H4 (cell line): ENCODE data around the gene MYCBPAP. TPM values are rescaled to one million over a fixed set of nuclear protein-coding genes. Genes with fewer than 3 reads are reported as not detected.

Source experiments
- DNase-seq: peaks from one replicate; pipeline ENCODE4 v3.0.0-alpha.2; 2015; ENCODE audit warnings: low spot score
- total RNA-seq: library from RNA; depleted of rRNA; stranded (reverse); fragments of >200 nt; shearing (Covaris generic); gene quantifications from 2 replicates; pipeline ENCODE4 v1.2.3, GENCODE V29; 2014

The MYCBPAP gene
- total RNA-seq, 1 experiment from 2014 or later: not detected

GRCh38 chr17:50487213-50488096, 20.8 kb upstream of the MYCBPAP start:
- DNase-seq: no peak

- DNase-seq: no peak
These were observed 19.4 kb upstream of the MYCBPAP start for GRCh38 chr17:50488880-50489279.

GRCh38 chr17:50491505-50491904, 16.7 kb upstream of the MYCBPAP start:
- DNase-seq: no peak

GRCh38 chr17:50492214-50492613, 16.0 kb upstream of the MYCBPAP start:
- DNase-seq: no peak

GRCh38 chr17:50493744-50494143, 14.5 kb upstream of the MYCBPAP start:
- no peak for DNase-seq

- no peak for DNase-seq
These were observed 12.9 kb upstream of the MYCBPAP start for GRCh38 chr17:50495217-50495823.

- DNase-seq: no peak
These were observed 12.3 kb upstream of the MYCBPAP start for GRCh38 chr17:50495918-50496317.

- DNase-seq: no peak
These were observed 10.0 kb upstream of the MYCBPAP start for GRCh38 chr17:50498021-50498874.

- no peak for DNase-seq
These were observed 9.0 kb upstream of the MYCBPAP start for GRCh38 chr17:50499270-50499669.

GRCh38 chr17:50499721-50500120, 8.5 kb upstream of the MYCBPAP start:
- DNase-seq: no peak

- no peak for DNase-seq
These were observed 7.2 kb upstream of the MYCBPAP start for GRCh38 chr17:50501054-50501453.

GRCh38 chr17:50502301-50502990, 5.8 kb upstream of the MYCBPAP start:
- DNase-seq: no peak

- DNase-seq: no peak
These were observed 2.6 kb upstream of the MYCBPAP start for GRCh38 chr17:50505591-50506130.

- no peak for DNase-seq
These were observed 1.9 kb upstream of the MYCBPAP start for GRCh38 chr17:50506298-50506697.

GRCh38 chr17:50508573-50509460, 578 bp downstream of the MYCBPAP start:
- no peak for DNase-seq

GRCh38 chr17:50511058-50511457, 2.8 kb downstream of the MYCBPAP start:
- DNase-seq: peak; percentile 45

- DNase-seq: no peak
These were observed 5.3 kb downstream of the MYCBPAP start for GRCh38 chr17:50513495-50513894.

GRCh38 chr17:50514388-50514787, 6.1 kb downstream of the MYCBPAP start:
- no peak for DNase-seq

- no peak for DNase-seq
These were observed 6.9 kb downstream of the MYCBPAP start for GRCh38 chr17:50514936-50515702.

GRCh38 chr17:50517011-50517410, 8.8 kb downstream of the MYCBPAP start:
- DNase-seq: no peak
